SK-N-SH (cell line): ENCODE data around the gene ACOT7. TPM values are rescaled to one million over a fixed set of nuclear protein-coding genes. Genes with fewer than 3 reads are reported as not detected.

Experiments
- CTCF ChIA-PET: fragments of 300-600, 350-600 bp; formaldehyde crosslinking; extraction: SDS; loops from one replicate; lab custom pipeline; 2021; lab: Yijun Ruan, JAX
- POLR2A ChIA-PET: fragments of 350-600 bp; sonication (Branson Sonifier 250); formaldehyde crosslinking; extraction: SDS; loops from one replicate; lab custom pipeline; 2020; ENCODE audit warnings: antibody characterized with exemption, inconsistent platforms; lab: Yijun Ruan, JAX
- DNase-seq: peaks from one replicate; pipeline ENCODE4 v3.0.0; 2012
- H2AFZ ChIP-seq: fragments of 200-600 bp; sonication (generic); 2 replicates; pipeline ENCODE4 v1.8.1; 2016; ENCODE audit warnings: antibody characterized with exemption, mild to moderate bottlenecking, low read depth
- H3F3A ChIP-seq: fragments of 200-600 bp; sonication (generic); replicated peaks from 2 replicates; pipeline ENCODE3; 2016; ENCODE audit warnings: antibody characterized with exemption, mild to moderate bottlenecking; ENCODE audit not compliant: insufficient read depth
- H3K27ac ChIP-seq, 2 experiments: fragments of 200-500 bp in 1 of 2; fragments of 200-600 bp in 1 of 2; sonication (Bioruptor generic) in 1 of 2; sonication (generic), shearing (Covaris generic) in 1 of 2; 2 replicates each; pipeline versions ENCODE4 v1.5.1 to v1.6.1; 2014 to 2016; ENCODE audit warnings: low read depth in 2 of 2, inconsistent platforms in 1 of 2, low read length in 1 of 2, mild to moderate bottlenecking in 1 of 2, mixed read lengths in 1 of 2
- H3K27me3 ChIP-seq: fragments of 200-600 bp; sonication (generic), shearing (Covaris generic); 2 replicates; pipeline ENCODE4 v1.6.1; 2016; ENCODE audit warnings: mixed run types; ENCODE audit not compliant: insufficient read depth
- H3K36me3 ChIP-seq, 2 experiments: fragments of 200-500 bp in 1 of 2; fragments of 200-600 bp in 1 of 2; sonication (Bioruptor generic) in 1 of 2; sonication (generic) in 1 of 2; replicated peaks in 1 of 2; 2 replicates each; pipeline versions ENCODE3 to v1.5.1; 2014 to 2016; ENCODE audit warnings: low read length in 1 of 2, mild to moderate bottlenecking in 1 of 2; ENCODE audit not compliant: insufficient read depth in 2 of 2, control insufficient read depth in 1 of 2
- H3K4me1 ChIP-seq, 2 experiments: fragments of 200-500 bp in 1 of 2; fragments of 200-600 bp in 1 of 2; sonication (Bioruptor generic) in 1 of 2; sonication (generic), shearing (Covaris generic) in 1 of 2; 2 replicates each; pipeline versions ENCODE4 v1.5.1 to v1.6.1; 2014 to 2016; ENCODE audit warnings: low read depth in 1 of 2, low read length in 1 of 2, mixed run types in 1 of 2; ENCODE audit not compliant: insufficient read depth in 2 of 2, control insufficient read depth in 1 of 2
- H3K4me2 ChIP-seq: fragments of 200-600 bp; sonication (generic), shearing (Covaris generic); 2 replicates; pipeline ENCODE4 v1.6.1; 2017; ENCODE audit warnings: mixed run types
- H3K4me3 ChIP-seq, 2 experiments: fragments of 200-500 bp in 1 of 2; fragments of 200-600 bp in 1 of 2; sonication (Bioruptor generic) in 1 of 2; sonication (generic), shearing (Covaris generic) in 1 of 2; 2 replicates each; pipeline versions ENCODE4 v1.5.1 to v1.8.1; 2014 to 2016; ENCODE audit warnings: low read depth in 2 of 2, inconsistent platforms in 1 of 2, low read length in 1 of 2, mild to moderate bottlenecking in 1 of 2, mixed read lengths in 1 of 2, moderate library complexity in 1 of 2
- H3K79me2 ChIP-seq: fragments of 200-600 bp; sonication (generic); 2 replicates; pipeline ENCODE4 v1.8.1; 2017; ENCODE audit warnings: mild to moderate bottlenecking; ENCODE audit not compliant: insufficient read depth
- H3K9ac ChIP-seq: fragments of 200-600 bp; sonication (generic); 2 replicates; pipeline ENCODE4 v1.6.1; 2017; ENCODE audit warnings: mixed run types
- H3K9me2 ChIP-seq: fragments of 200-600 bp; sonication (generic); 2 replicates; pipeline ENCODE4 v1.6.1; 2017; ENCODE audit warnings: mixed run types
- H3K9me3 ChIP-seq: fragments of 200-600 bp; sonication (generic); 2 replicates; pipeline ENCODE4 v1.6.1; 2017; ENCODE audit warnings: mixed run types, mild to moderate bottlenecking, moderate library complexity
- H4K20me1 ChIP-seq: fragments of 200-600 bp; sonication (generic); 2 replicates; pipeline ENCODE4 v1.6.1; 2017; ENCODE audit warnings: mild to moderate bottlenecking, mixed run types; ENCODE audit not compliant: insufficient read depth
- NFIC ChIP-seq: IDR thresholded peaks from 2 replicates; pipeline ENCODE4 v1.4.0; 2012; ENCODE audit warnings: borderline replicate concordance
- WGBS: methylation state at CpG from one replicate; pipeline ENCODE4 v1.1.6; 2017; ENCODE audit warnings: low lambda C conversion rate; 5-methylcytosine and 5-hydroxymethylcytosine counted together
- polyA plus RNA-seq, 3 experiments: library from polyadenylated mRNA; depleted of rRNA; stranded (reverse); fragments of >200 nt; gene quantifications; 2 replicates each; pipeline ENCODE4 v1.2.3, GENCODE V29; 2012
- TF ChIP-seq, protein P1 (sequence below): IDR thresholded peaks from 2 replicates; pipeline ENCODE4 v1.6.1; 2012; ENCODE audit warnings: mild to moderate bottlenecking, low read depth, low read length, moderate library complexity
- TF ChIP-seq, protein P2 (sequence below): IDR thresholded peaks from 2 replicates; pipeline ENCODE4 v1.4.0; 2012; ENCODE audit warnings: low read depth, borderline replicate concordance

Gene ACOT7
- polyA plus RNA-seq, 1 of the 3 experiments (the other 2 are of a cell fraction) = 289 TPM

DNA sequence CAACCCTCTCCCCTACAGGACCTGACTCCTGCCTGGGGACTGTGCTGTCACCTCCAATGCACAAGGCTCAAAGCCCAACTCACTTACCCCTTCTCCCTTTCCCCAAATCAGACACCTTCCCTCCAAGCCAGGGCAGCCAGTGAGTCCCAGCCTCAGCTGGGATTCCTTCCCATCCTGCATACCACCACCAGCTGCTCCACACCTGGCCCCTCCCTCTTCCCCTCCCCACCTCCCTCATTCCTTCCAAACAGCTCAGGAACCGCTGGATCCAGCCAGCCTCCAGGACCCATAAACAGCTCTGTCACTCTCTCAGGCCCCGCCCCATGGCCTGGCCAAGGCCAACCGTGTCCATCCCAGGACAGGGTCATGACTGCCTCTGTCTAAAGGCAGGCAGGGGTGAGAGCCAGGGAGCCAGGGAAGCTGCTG is 41.4 kb downstream of the ACOT7 start:
- Histone ChIP-seq H3K9ac (no peak overlapping the region), H3K9me2 (no peaks in the 10 kb centered on the region), H3F3A (no peaks in the 10 kb centered on the region), H3K4me1 (peaks cover 0 to 52% of the 10 kb centered on the region in 2 experiments; a peak in 1 of 4 replicates), H3K27me3 (no peaks in the 10 kb centered on the region), H3K4me3 (no peak overlapping the region), H4K20me1 (peaks cover 25% of the 10 kb centered on the region), H3K79me2 (peaks cover 22% of the 10 kb centered on the region; the same call in 1 of the 2 replicates), H3K9me3 (no peaks in the 10 kb centered on the region), H2AFZ (no peak overlapping the region), H3K27ac (no peak overlapping the region; a peak in 1 of 4 replicates), H3K36me3 (no peaks in the 10 kb centered on the region), H3K4me2 (no peak overlapping the region)
- ChIA-PET POLR2A (no interaction called here), CTCF (interaction anchor here (1.1 to 5.7 kb wide), 6 partner anchors 9 to 109 kb away, joined by 3 to 42 read pairs (median 14); no protein-coding TSS in a partner anchor)
- TF ChIP-seq, protein P1, sequence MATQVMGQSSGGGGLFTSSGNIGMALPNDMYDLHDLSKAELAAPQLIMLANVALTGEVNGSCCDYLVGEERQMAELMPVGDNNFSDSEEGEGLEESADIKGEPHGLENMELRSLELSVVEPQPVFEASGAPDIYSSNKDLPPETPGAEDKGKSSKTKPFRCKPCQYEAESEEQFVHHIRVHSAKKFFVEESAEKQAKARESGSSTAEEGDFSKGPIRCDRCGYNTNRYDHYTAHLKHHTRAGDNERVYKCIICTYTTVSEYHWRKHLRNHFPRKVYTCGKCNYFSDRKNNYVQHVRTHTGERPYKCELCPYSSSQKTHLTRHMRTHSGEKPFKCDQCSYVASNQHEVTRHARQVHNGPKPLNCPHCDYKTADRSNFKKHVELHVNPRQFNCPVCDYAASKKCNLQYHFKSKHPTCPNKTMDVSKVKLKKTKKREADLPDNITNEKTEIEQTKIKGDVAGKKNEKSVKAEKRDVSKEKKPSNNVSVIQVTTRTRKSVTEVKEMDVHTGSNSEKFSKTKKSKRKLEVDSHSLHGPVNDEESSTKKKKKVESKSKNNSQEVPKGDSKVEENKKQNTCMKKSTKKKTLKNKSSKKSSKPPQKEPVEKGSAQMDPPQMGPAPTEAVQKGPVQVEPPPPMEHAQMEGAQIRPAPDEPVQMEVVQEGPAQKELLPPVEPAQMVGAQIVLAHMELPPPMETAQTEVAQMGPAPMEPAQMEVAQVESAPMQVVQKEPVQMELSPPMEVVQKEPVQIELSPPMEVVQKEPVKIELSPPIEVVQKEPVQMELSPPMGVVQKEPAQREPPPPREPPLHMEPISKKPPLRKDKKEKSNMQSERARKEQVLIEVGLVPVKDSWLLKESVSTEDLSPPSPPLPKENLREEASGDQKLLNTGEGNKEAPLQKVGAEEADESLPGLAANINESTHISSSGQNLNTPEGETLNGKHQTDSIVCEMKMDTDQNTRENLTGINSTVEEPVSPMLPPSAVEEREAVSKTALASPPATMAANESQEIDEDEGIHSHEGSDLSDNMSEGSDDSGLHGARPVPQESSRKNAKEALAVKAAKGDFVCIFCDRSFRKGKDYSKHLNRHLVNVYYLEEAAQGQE = no peak
- no peak for DNase-seq
- WGBS = 75% methylated on average over 3 of the region's 3 CpGs

DNA sequence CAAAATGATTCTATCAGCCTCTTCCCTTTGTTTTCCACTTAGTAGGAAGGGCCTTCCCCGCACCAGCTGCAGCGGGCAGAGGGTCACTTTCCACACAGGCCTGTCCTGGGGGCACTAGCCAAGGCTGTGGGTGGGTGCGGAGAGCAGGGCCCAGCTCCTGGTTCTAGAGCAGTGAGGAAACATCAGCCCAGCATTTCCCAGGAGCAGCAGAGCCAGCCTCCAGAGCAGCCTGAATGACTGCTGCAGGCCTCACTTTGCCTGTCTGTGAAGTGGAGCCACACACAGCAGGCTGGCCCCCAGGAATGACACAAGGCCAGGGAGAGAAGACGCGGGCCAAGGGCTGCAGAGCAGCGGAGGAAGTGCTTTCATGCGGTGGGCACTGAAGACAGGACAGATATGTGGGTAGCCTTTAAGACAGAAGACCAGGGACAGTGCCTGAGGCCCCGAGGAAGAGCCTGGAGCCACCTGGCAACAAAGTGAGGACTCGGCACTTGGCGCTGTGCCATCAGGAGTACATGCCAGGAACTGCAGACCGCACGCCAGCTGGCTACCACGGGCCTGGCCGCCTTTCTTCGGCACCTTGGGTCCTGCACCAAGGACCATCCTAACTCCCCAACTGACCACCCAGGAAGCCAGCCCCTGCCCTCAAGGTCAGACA is 42.0 kb downstream of the ACOT7 start:
- ChIA-PET CTCF (interaction anchor here (1.1 to 5.7 kb wide), 9 partner anchors 8 to 108 kb away, joined by 3 to 42 read pairs (median 8); no protein-coding TSS in a partner anchor), POLR2A (no interaction called here)
- Histone ChIP-seq H3K9me3 (no peaks in the 10 kb centered on the region), H3K27me3 (no peaks in the 10 kb centered on the region), H3K4me1 (peaks cover 0 to 50% of the 10 kb centered on the region in 2 experiments; a peak in 1 of 4 replicates), H3K79me2 (peaks cover 22% of the 10 kb centered on the region; the same call in 1 of the 2 replicates), H3K9me2 (no peaks in the 10 kb centered on the region), H3K4me2 (no peak overlapping the region), H3K36me3 (no peaks in the 10 kb centered on the region), H3K27ac (peak overlapping the region in 1 of 2 experiments; percentile 4; a peak in 1 of 4 replicates), H4K20me1 (peaks cover 25% of the 10 kb centered on the region), H3K9ac (no peak overlapping the region), H2AFZ (no peak overlapping the region), H3K4me3 (no peak overlapping the region), H3F3A (no peaks in the 10 kb centered on the region)
- DNase-seq = no peak
- TF ChIP-seq, protein P2, sequence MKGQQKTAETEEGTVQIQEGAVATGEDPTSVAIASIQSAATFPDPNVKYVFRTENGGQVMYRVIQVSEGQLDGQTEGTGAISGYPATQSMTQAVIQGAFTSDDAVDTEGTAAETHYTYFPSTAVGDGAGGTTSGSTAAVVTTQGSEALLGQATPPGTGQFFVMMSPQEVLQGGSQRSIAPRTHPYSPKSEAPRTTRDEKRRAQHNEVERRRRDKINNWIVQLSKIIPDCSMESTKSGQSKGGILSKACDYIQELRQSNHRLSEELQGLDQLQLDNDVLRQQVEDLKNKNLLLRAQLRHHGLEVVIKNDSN = no peak
- 0 out of 2 replicates have a peak, but pooled peaks have one; percentile 9 for TF ChIP-seq NFIC
- 91% methylated on average over 8 of the region's 15 CpGs for WGBS
